Inferior parietal cortex (tissue), 1 donor: ENCODE results near the gene COX6B1.
"Not testable (repeated sequence)": the region's sequence is repeated elsewhere in the genome, so short reads cannot be mapped to it uniquely, and the experiment has no call there.

ENCODE experiments used
- DNase-seq: peaks from one replicate; pipeline ENCODE4 v3.0.0-alpha.2; 2016; ENCODE audit errors: extremely low spot score

The COX6B1 gene

GRCh38 chr19:35648017-35648961 is at the start of gene COX6B1:
Gene COX6B1, plus strand, starts transcription at chr19:35648323. Its CDS starts 2,921 bp downstream, at chr19:35651244.
- peak; percentile 99 for DNase-seq

- DNase-seq, result no peak
These were observed 46.2 kb upstream of the COX6B1 start for GRCh38 chr19:35601971-35602370.

- DNase-seq, result not testable (repeated sequence)
These were observed 43.7 kb upstream of the COX6B1 start for GRCh38 chr19:35604436-35604835.

- not testable (repeated sequence) for DNase-seq
These were observed 41.0 kb upstream of the COX6B1 start for GRCh38 chr19:35607170-35607569.

- DNase-seq, result no peak
These were observed 40.5 kb upstream of the COX6B1 start for GRCh38 chr19:35607661-35608060.

GRCh38 chr19:35608251-35608650 is 39.9 kb upstream of the COX6B1 start:
- DNase-seq, result no peak

GRCh38 chr19:35609851-35610353 is 38.2 kb upstream of the COX6B1 start:
- no peak for DNase-seq

- DNase-seq, result no peak
These were observed 35.9 kb upstream of the COX6B1 start for GRCh38 chr19:35612224-35612558.

- peak; percentile 93 for DNase-seq
These were observed 35.4 kb upstream of the COX6B1 start, which contains the start of gene HAUS5 for GRCh38 chr19:35612559-35613321. Gene HAUS5, plus strand, starts transcription at chr19:35612735. Its CDS starts 60 bp downstream, at chr19:35612795.

- DNase-seq, result no peak
These were observed 34.5 kb upstream of the COX6B1 start for GRCh38 chr19:35613574-35613973.

- no peak for DNase-seq
These were observed 33.1 kb upstream of the COX6B1 start for GRCh38 chr19:35615036-35615435.

- DNase-seq, result no peak
These were observed 29.3 kb upstream of the COX6B1 start for GRCh38 chr19:35618857-35619256.

GRCh38 chr19:35619290-35619923 is 28.7 kb upstream of the COX6B1 start:
- DNase-seq, result no peak

- DNase-seq, result no peak
These were observed 28.1 kb upstream of the COX6B1 start for GRCh38 chr19:35620001-35620400.

- no peak for DNase-seq
These were observed 26.4 kb upstream of the COX6B1 start for GRCh38 chr19:35621708-35622107.

GRCh38 chr19:35622750-35623149 is 25.4 kb upstream of the COX6B1 start:
- DNase-seq, result no peak

- peak; percentile 9 for DNase-seq
These were observed 24.7 kb upstream of the COX6B1 start for GRCh38 chr19:35623327-35624010.

- DNase-seq, result no peak
These were observed 19.9 kb upstream of the COX6B1 start for GRCh38 chr19:35628264-35628564.

- DNase-seq, result peak; percentile 99
These were observed 19.4 kb upstream of the COX6B1 start, which contains the start of gene RBM42 for GRCh38 chr19:35628565-35629331. Gene RBM42, plus strand, starts transcription at chr19:35629036. Its CDS starts 118 bp downstream, at chr19:35629154.

GRCh38 chr19:35629332-35629633 is 18.8 kb upstream of the COX6B1 start:
- DNase-seq, result no peak
